Activated CD4-positive, alpha-beta memory T cell treated with anti-CD3 and anti-CD28 coated beads for 36 hours (primary cell): ENCODE data around the gene CENPO. TPM values are rescaled to one million over a fixed set of nuclear protein-coding genes. Genes with fewer than 3 reads are reported as not detected.

Source experiments
- CTCF ChIA-PET: fragments of 350-600 bp; sonication (Branson Sonifier 250); formaldehyde crosslinking; loops from one replicate; lab custom pipeline; 2021; ENCODE audit warnings: antibody characterized with exemption, inconsistent platforms; lab: Charles Lee
- POLR2A ChIA-PET: fragments of 350-600 bp; sonication (Branson Sonifier 250); formaldehyde crosslinking; loops from one replicate; lab custom pipeline; 2021; ENCODE audit warnings: antibody characterized with exemption; lab: Charles Lee
- DNase-seq: peaks from one replicate; pipeline ENCODE4 v3.0.0-alpha.2; 2020
- H3K27ac Mint-ChIP-seq: one replicate; pipeline ENCODE4 v1.8.0; 2021; ENCODE audit warnings: mixed read lengths
- H3K27me3 Mint-ChIP-seq: one replicate; pipeline ENCODE4 v1.8.0; 2021; ENCODE audit warnings: mixed read lengths
- H3K36me3 Mint-ChIP-seq: one replicate; pipeline ENCODE4 v1.8.0; 2021; ENCODE audit warnings: mixed read lengths
- H3K4me1 Mint-ChIP-seq: one replicate; pipeline ENCODE4 v1.8.0; 2021; ENCODE audit warnings: low read depth, mixed read lengths
- H3K4me3 Mint-ChIP-seq: one replicate; pipeline ENCODE4 v1.8.0; 2021; ENCODE audit warnings: mild to moderate bottlenecking, mixed read lengths
- H3K9me3 Mint-ChIP-seq: one replicate; pipeline ENCODE4 v1.8.0; 2021; ENCODE audit warnings: mixed read lengths
- intact Hi-C: fragments of 100-400 bp; cut with micrococcal nuclease; formaldehyde crosslinking; loops from one replicate; pipeline ENCODE4 v1.15.1; 2023
- total RNA-seq, 2 experiments: library from RNA; stranded (reverse); gene quantifications; one replicate each; pipeline ENCODE4 v1.2.3, GENCODE V29; 2021

CENPO gene
- total RNA-seq, 2 experiments from 2014 or later: 39.9 to 42.4 TPM

GRCh38 chr2:24857746-24858145 lies 64.5 kb downstream of the CENPO start:
- intact Hi-C loops: no loop called here
- peaks cover 11% of the 10 kb centered on the region for H3K36me3 Mint-ChIP-seq
- no peaks in the 10 kb centered on the region for H3K27me3 Mint-ChIP-seq
- no peak overlapping the region for H3K27ac Mint-ChIP-seq
- ChIA-PET POLR2A (no interaction called here), CTCF (interaction anchor here (0.9 kb wide), 1 partner anchor 30 kb away, joined by 4 read pairs; no protein-coding TSS in a partner anchor)
- no peak overlapping the region for H3K4me3 Mint-ChIP-seq
- no peaks in the 10 kb centered on the region for H3K4me1 Mint-ChIP-seq
- no peak for DNase-seq
- H3K9me3 Mint-ChIP-seq: no peaks in the 10 kb centered on the region

GRCh38 chr2:24858996-24859395 lies 65.8 kb downstream of the CENPO start:
- intact Hi-C loops: no loop called here
- DNase-seq: no peak
- Mint-ChIP-seq H3K4me1 (no peaks in the 10 kb centered on the region), H3K27me3 (no peaks in the 10 kb centered on the region), H3K36me3 (peaks cover 11% of the 10 kb centered on the region), H3K27ac (no peak overlapping the region), H3K4me3 (no peak overlapping the region), H3K9me3 (no peaks in the 10 kb centered on the region)
- ChIA-PET CTCF (no interaction called here), POLR2A (no interaction called here)

- peaks cover 11% of the 10 kb centered on the region for H3K36me3 Mint-ChIP-seq
- H3K27ac Mint-ChIP-seq: no peak overlapping the region
- no peaks in the 10 kb centered on the region for H3K27me3 Mint-ChIP-seq
- ChIA-PET POLR2A (no interaction called here), CTCF (interaction anchor here (1.0 kb wide), 1 partner anchor 32 kb away, joined by 3 read pairs; no protein-coding TSS in a partner anchor)
- DNase-seq: no peak
- no peak overlapping the region for H3K4me3 Mint-ChIP-seq
- H3K9me3 Mint-ChIP-seq: no peaks in the 10 kb centered on the region
- H3K4me1 Mint-ChIP-seq: no peaks in the 10 kb centered on the region
- intact Hi-C loops: no loop called here
These were observed 66.9 kb downstream of the CENPO start for GRCh38 chr2:24859968-24860600.

- no peak overlapping the region for H3K27ac Mint-ChIP-seq
- H3K4me1 Mint-ChIP-seq: no peaks in the 10 kb centered on the region
- no peak overlapping the region for H3K4me3 Mint-ChIP-seq
- peaks cover 11% of the 10 kb centered on the region for H3K36me3 Mint-ChIP-seq
- ChIA-PET CTCF (interaction anchor here (1.0 kb wide), 1 partner anchor 33 kb away, joined by 3 read pairs; no protein-coding TSS in a partner anchor), POLR2A (no interaction called here)
- intact Hi-C loops: no loop called here
- DNase-seq: no peak
- no peaks in the 10 kb centered on the region for H3K27me3 Mint-ChIP-seq
- H3K9me3 Mint-ChIP-seq: no peaks in the 10 kb centered on the region
These were observed 67.4 kb downstream of the CENPO start for GRCh38 chr2:24860631-24861030.

- DNase-seq: no peak
- CTCF ChIA-PET: no interaction called here
- Mint-ChIP-seq H3K9me3 (no peaks in the 10 kb centered on the region), H3K4me1 (no peaks in the 10 kb centered on the region), H3K4me3 (no peak overlapping the region), H3K27ac (no peak overlapping the region), H3K36me3 (peaks cover 11% of the 10 kb centered on the region), H3K27me3 (no peaks in the 10 kb centered on the region)
- POLR2A ChIA-PET: no interaction called here
- intact Hi-C loops: no loop called here
These were observed 68.3 kb downstream of the CENPO start for GRCh38 chr2:24861500-24861899.

- no peaks in the 10 kb centered on the region for H3K9me3 Mint-ChIP-seq
- CTCF ChIA-PET: interaction anchor here (1.1 kb wide), 1 partner anchor 38 kb away, joined by 4 read pairs; no protein-coding TSS in a partner anchor
- no peak overlapping the region for H3K4me3 Mint-ChIP-seq
- peaks cover 10% of the 10 kb centered on the region for H3K4me1 Mint-ChIP-seq
- no peak overlapping the region for H3K27ac Mint-ChIP-seq
- intact Hi-C loops: no loop called here
- H3K36me3 Mint-ChIP-seq: peaks cover 15% of the 10 kb centered on the region
- no peaks in the 10 kb centered on the region for H3K27me3 Mint-ChIP-seq
- no peak for DNase-seq
- POLR2A ChIA-PET: no interaction called here
These were observed 70.4 kb downstream of the CENPO start for GRCh38 chr2:24863641-24864040.

GRCh38 chr2:24866946-24867345 lies 73.7 kb downstream of the CENPO start:
- Mint-ChIP-seq H3K27me3 (no peaks in the 10 kb centered on the region), H3K4me3 (no peak overlapping the region), H3K36me3 (peaks cover 13% of the 10 kb centered on the region), H3K27ac (no peak overlapping the region), H3K4me1 (peaks cover 10% of the 10 kb centered on the region), H3K9me3 (no peaks in the 10 kb centered on the region)
- no peak for DNase-seq
- ChIA-PET CTCF (no interaction called here), POLR2A (no interaction called here)
- intact Hi-C loops: no loop called here

- no peak for DNase-seq
- Mint-ChIP-seq H3K36me3 (peaks cover 16% of the 10 kb centered on the region), H3K27ac (no peak overlapping the region), H3K9me3 (no peaks in the 10 kb centered on the region), H3K4me3 (no peak overlapping the region), H3K4me1 (peaks cover 10% of the 10 kb centered on the region), H3K27me3 (no peaks in the 10 kb centered on the region)
- POLR2A ChIA-PET: no interaction called here
- CTCF ChIA-PET: no interaction called here
- intact Hi-C loops: no loop called here
These were observed 77.2 kb downstream of the CENPO start for GRCh38 chr2:24870440-24870839.

GRCh38 chr2:24870891-24871705 lies 77.9 kb downstream of the CENPO start:
- Mint-ChIP-seq H3K9me3 (no peaks in the 10 kb centered on the region), H3K27me3 (no peaks in the 10 kb centered on the region), H3K4me1 (peaks cover 10% of the 10 kb centered on the region), H3K36me3 (peaks cover 16% of the 10 kb centered on the region), H3K4me3 (no peak overlapping the region), H3K27ac (no peak overlapping the region)
- ChIA-PET POLR2A (no interaction called here), CTCF (interaction anchor here (0.7 kb wide), 1 partner anchor 104 kb away, joined by 4 read pairs; no protein-coding TSS in a partner anchor)
- no peak for DNase-seq
- intact Hi-C loops: no loop called here

GRCh38 chr2:24871852-24872333 lies 78.7 kb downstream of the CENPO start:
- intact Hi-C loops: no loop called here
- no peak for DNase-seq
- CTCF ChIA-PET: no interaction called here
- no peaks in the 10 kb centered on the region for H3K9me3 Mint-ChIP-seq
- peaks cover 14% of the 10 kb centered on the region for H3K36me3 Mint-ChIP-seq
- H3K4me1 Mint-ChIP-seq: peaks cover 7% of the 10 kb centered on the region
- H3K27ac Mint-ChIP-seq: no peak overlapping the region
- H3K27me3 Mint-ChIP-seq: no peaks in the 10 kb centered on the region
- POLR2A ChIA-PET: no interaction called here
- no peak overlapping the region for H3K4me3 Mint-ChIP-seq
